CD14-positive monocyte (primary cell): ENCODE data around the gene NSMF. TPM values are rescaled to one million over a fixed set of nuclear protein-coding genes. Genes with fewer than 3 reads are reported as not detected.
A peak's percentile ranks its signal among the peaks of the same experiment; 100 is the strongest.

Experiments used
- DNase-seq, 3 donors: peaks; one replicate each; pipeline ENCODE4 v3.0.0-alpha.2; 2011 to 2022
- H2AFZ ChIP-seq: 2 replicates; pipeline ENCODE4 v1.6.0; 2012; ENCODE audit warnings: mild to moderate bottlenecking, low read depth, low read length, inconsistent platforms; ENCODE audit not compliant: insufficient read depth, poor library complexity, severe bottlenecking
- H3K27ac ChIP-seq, 2 donors: 1 replicate in 1 of 2; 2 replicates in 1 of 2; pipeline ENCODE4 v1.5.1; 2012 to 2013; ENCODE audit warnings: low read length in 2 of 2, control low read depth in 1 of 2, inconsistent platforms in 1 of 2, low read depth in 1 of 2, mild to moderate bottlenecking in 1 of 2
- H3K27me3 ChIP-seq, 2 donors: one replicate each; pipeline versions ENCODE4 v1.6.0 to v1.6.1; 2011 to 2013; ENCODE audit warnings: low read length in 2 of 2; ENCODE audit not compliant: control insufficient read depth in 2 of 2, insufficient read depth in 2 of 2
- H3K36me3 ChIP-seq, 2 donors: replicated peaks in 1 of 2; 1 replicate in 1 of 2; 2 replicates in 1 of 2; pipeline versions ENCODE4 v1.5.1 to v1.6.1; 2012 to 2013; ENCODE audit warnings: low read length in 2 of 2, control low read depth in 1 of 2, inconsistent platforms in 1 of 2, mild to moderate bottlenecking in 1 of 2; ENCODE audit not compliant: insufficient read depth in 2 of 2, control insufficient read depth in 1 of 2
- H3K4me1 ChIP-seq, 2 donors: 1 replicate in 1 of 2; 2 replicates in 1 of 2; pipeline versions ENCODE4 v1.5.1 to v1.6.1; 2012 to 2013; ENCODE audit warnings: low read length in 2 of 2, control low read depth in 1 of 2, inconsistent platforms in 1 of 2, mild to moderate bottlenecking in 1 of 2, moderate library complexity in 1 of 2; ENCODE audit not compliant: insufficient read depth in 2 of 2, control insufficient read depth in 1 of 2
- H3K4me2 ChIP-seq: replicated peaks from 2 replicates; pipeline ENCODE3; 2012; ENCODE audit warnings: low read length, moderate library complexity, mild to moderate bottlenecking; ENCODE audit not compliant: poor library complexity, severe bottlenecking; ENCODE audit errors: extremely low read depth
- H3K4me3 ChIP-seq, 3 experiments: fragments of 200-600 bp in 1 of 3; sonication (generic) in 1 of 3; replicated peaks in 1 of 3; 1 replicate in 2 of 3; 2 replicates in 1 of 3; pipeline ENCODE4 v1.5.1; 2011 to 2013; ENCODE audit warnings: low read length in 3 of 3, mild to moderate bottlenecking in 3 of 3, control low read depth in 2 of 3, low read depth in 2 of 3, inconsistent platforms in 1 of 3, moderate library complexity in 1 of 3
- H3K79me2 ChIP-seq: 2 replicates; pipeline ENCODE4 v1.6.0; 2012; ENCODE audit warnings: mild to moderate bottlenecking, control low read depth, inconsistent platforms, low read length, moderate library complexity; ENCODE audit not compliant: insufficient read depth
- H3K9ac ChIP-seq: 2 replicates; pipeline ENCODE4 v1.6.0; 2017; ENCODE audit warnings: low read length, mild to moderate bottlenecking; ENCODE audit not compliant: insufficient read depth, poor library complexity, severe bottlenecking
- H3K9me3 ChIP-seq, 2 donors: replicated peaks in 1 of 2; 1 replicate in 1 of 2; 2 replicates in 1 of 2; pipeline versions ENCODE4 v1.5.1 to v1.6.1; 2012 to 2013; ENCODE audit warnings: low read length in 2 of 2, control low read depth in 1 of 2; ENCODE audit not compliant: control insufficient read depth in 1 of 2, insufficient read depth in 1 of 2
- H4K20me1 ChIP-seq: 2 replicates; pipeline ENCODE4 v1.6.0; 2012; ENCODE audit warnings: mild to moderate bottlenecking, low read length, control low read depth, moderate library complexity; ENCODE audit not compliant: insufficient read depth
- H3K27ac Mint-ChIP-seq, 7 donors: one replicate each; pipeline ENCODE4 v1.8.0; 2020; ENCODE audit warnings: mild to moderate bottlenecking in 7 of 7, mixed read lengths in 7 of 7, moderate library complexity in 6 of 7, inconsistent platforms in 2 of 7
- H3K27me3 Mint-ChIP-seq, 3 donors: one replicate each; pipeline ENCODE4 v1.8.0; 2021 to 2022; ENCODE audit warnings: low read depth in 3 of 3, mild to moderate bottlenecking in 3 of 3, mixed read lengths in 3 of 3, moderate library complexity in 3 of 3, inconsistent platforms in 1 of 3
- H3K36me3 Mint-ChIP-seq, 2 donors: one replicate each; pipeline ENCODE4 v1.8.0; 2020; ENCODE audit warnings: mixed read lengths in 2 of 2, inconsistent platforms in 1 of 2, mild to moderate bottlenecking in 1 of 2
- H3K4me1 Mint-ChIP-seq: one replicate; pipeline ENCODE4 v1.8.0; 2020; ENCODE audit warnings: mild to moderate bottlenecking, mixed read lengths
- H3K4me3 Mint-ChIP-seq, 2 donors: one replicate each; pipeline ENCODE4 v1.8.0; 2020; ENCODE audit warnings: mild to moderate bottlenecking in 2 of 2, mixed read lengths in 2 of 2, moderate library complexity in 1 of 2
- H3K9me3 Mint-ChIP-seq, 7 donors: one replicate each; pipeline ENCODE4 v1.8.0; 2020 to 2022; ENCODE audit warnings: mixed read lengths in 7 of 7, mild to moderate bottlenecking in 6 of 7, moderate library complexity in 6 of 7, inconsistent platforms in 2 of 7
- WGBS: methylation state at CpG from one replicate; pipeline ENCODE4 v1.1.5; 2013; ENCODE audit warnings: missing lambda C conversion rate; ENCODE audit not compliant: insufficient coverage; 5-methylcytosine and 5-hydroxymethylcytosine counted together
- intact Hi-C, 2 donors: fragments of 100-400 bp; cut with micrococcal nuclease; formaldehyde crosslinking; loops; one replicate each; pipeline versions ENCODE4 v1.15.0 to v1.15.1; 2023
- polyA plus RNA-seq, 3 donors: library from polyadenylated mRNA; depleted of rRNA in 1 of 3; unstranded in 2 of 3; stranded (reverse) in 1 of 3; fragments of 300-500 nt in 2 of 3; fragments of >200 nt in 1 of 3; fragmentation: Illumina TruSeq in 2 of 3; gene quantifications; 1 replicate in 2 of 3; 2 replicates in 1 of 3; pipeline ENCODE4 v1.2.3, GENCODE V29; 2012 to 2021
- TF ChIP-seq, protein P1 (sequence below): fragments of 200-600 bp; IDR thresholded peaks from one replicate; pipeline ENCODE4 v1.8.0; 2022; ENCODE audit warnings: antibody characterized with exemption, mild to moderate bottlenecking

Gene NSMF
- polyA plus RNA-seq, 3 donors: 4.6 to 68.4 (median 5.3) TPM

DNA sequence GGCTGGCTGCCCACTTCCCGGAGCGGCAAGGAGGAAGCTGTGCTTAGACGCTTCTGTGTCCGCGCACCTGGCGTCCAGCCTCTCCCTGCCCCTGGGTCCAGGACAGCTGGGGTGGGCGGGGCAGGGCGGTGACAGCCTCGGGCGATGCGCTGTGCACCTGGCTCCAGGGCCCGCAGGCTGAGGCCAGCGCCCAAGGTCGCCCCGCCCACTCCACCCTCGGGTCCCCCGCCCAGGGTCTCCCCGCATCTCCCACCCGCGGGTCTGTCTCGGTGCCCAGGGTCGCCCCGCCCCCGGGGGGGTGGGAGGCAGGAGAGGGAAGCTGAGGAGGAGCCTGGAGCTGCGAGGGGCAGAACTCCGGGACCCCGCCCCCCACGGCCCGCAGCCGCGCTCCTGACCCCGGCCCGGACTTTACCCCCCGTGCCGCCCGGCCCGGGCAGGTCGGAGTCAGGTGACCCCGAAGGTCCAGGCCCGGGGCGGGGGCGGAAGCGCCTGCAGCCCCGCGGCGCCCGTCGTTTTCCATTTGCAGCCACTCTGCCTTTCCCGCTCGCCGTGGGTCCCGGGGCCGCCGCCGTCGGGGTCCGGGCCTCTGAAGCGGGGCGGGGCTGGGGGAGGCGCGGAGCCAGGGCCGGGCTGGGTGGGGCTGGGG, 17.7 kb downstream of the NSMF start, which contains the start of gene ENTPD8:
TSS of gene ENTPD8 (minus strand) at position 69 of the 646 bp plus-strand sequence. CDS start 3,072 bp downstream, outside the sequence.
- no peak within 1 kb of the TSS for H2AFZ ChIP-seq
- Mint-ChIP-seq H3K9me3 (peaks cover 0 to 6% (median 3%) of the 10 kb centered on the region in 7 donors), H3K4me1 (peaks cover 23% of the 10 kb centered on the region), H3K27ac (no peak within 1 kb of the TSS), H3K36me3 (peaks cover 0 to 2% of the 10 kb centered on the region in 2 donors), H3K4me3 (peak within 1 kb of the TSS in 1 of 2 donors; percentile 84), H3K27me3 (peaks cover 11 to 29% (median 19%) of the 10 kb centered on the region in 3 donors)
- peaks cover 5 to 11% of the 10 kb centered on the region in 2 donors for H3K27me3 ChIP-seq
- peak within 1 kb of the TSS; percentile 69 for H3K4me2 ChIP-seq
- intact Hi-C loops: loop anchor here in 1 of 2 donors (10.0 kb wide), 1 partner anchor 147 kb away; no protein-coding TSS in a partner anchor
- TF ChIP-seq, protein P1, sequence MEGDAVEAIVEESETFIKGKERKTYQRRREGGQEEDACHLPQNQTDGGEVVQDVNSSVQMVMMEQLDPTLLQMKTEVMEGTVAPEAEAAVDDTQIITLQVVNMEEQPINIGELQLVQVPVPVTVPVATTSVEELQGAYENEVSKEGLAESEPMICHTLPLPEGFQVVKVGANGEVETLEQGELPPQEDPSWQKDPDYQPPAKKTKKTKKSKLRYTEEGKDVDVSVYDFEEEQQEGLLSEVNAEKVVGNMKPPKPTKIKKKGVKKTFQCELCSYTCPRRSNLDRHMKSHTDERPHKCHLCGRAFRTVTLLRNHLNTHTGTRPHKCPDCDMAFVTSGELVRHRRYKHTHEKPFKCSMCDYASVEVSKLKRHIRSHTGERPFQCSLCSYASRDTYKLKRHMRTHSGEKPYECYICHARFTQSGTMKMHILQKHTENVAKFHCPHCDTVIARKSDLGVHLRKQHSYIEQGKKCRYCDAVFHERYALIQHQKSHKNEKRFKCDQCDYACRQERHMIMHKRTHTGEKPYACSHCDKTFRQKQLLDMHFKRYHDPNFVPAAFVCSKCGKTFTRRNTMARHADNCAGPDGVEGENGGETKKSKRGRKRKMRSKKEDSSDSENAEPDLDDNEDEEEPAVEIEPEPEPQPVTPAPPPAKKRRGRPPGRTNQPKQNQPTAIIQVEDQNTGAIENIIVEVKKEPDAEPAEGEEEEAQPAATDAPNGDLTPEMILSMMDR: no peak
- H3K9ac ChIP-seq: no peak within 1 kb of the TSS
- no peaks in the 10 kb centered on the region for H4K20me1 ChIP-seq
- DNase-seq: no peak
- H3K36me3 ChIP-seq: no peaks in the 10 kb centered on the region
- H3K4me1 ChIP-seq: peaks cover 20 to 24% of the 10 kb centered on the region in 2 donors
- H3K9me3 ChIP-seq: peaks cover 0 to 5% of the 10 kb centered on the region in 2 donors
- H3K79me2 ChIP-seq: no peaks in the 10 kb centered on the region
- WGBS: under 1% methylated on average over 28 of the region's 62 CpGs
- H3K27ac ChIP-seq: no peak within 1 kb of the TSS
- peak within 1 kb of the TSS in 1 of 3 experiments; percentile 60 for H3K4me3 ChIP-seq

DNA sequence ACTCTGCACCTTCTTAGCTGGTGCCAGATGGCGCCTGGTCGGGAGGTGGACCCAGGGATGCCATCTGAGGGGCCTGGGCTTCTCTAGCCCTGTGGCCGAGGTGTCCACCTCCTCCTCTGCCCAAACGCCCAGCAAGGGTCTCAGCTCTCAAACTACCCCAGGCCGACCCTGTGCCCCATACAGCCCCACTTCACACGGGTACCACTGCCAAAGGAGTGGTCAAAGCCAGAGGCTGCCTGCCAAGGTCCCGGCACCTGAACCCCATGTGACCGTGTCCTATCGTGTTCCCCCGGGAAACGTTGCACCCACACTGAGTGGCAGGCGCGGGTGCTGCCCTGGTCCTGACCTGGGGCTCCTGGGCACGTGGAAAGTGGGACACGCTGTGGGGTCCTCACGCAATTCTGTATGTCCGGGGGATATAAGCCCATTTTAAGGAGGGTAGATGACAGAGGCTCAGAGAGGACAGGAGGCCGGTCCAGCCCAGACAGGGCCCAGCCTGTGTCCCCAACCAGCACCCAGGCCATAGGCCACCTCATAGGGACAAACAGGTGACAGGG, 19.9 kb downstream of the NSMF start:
- WGBS: 84% methylated on average over 15 of the region's 18 CpGs
- no peak overlapping the region for H2AFZ ChIP-seq
- H3K4me3 ChIP-seq: no peak overlapping the region
- peaks cover 5 to 11% of the 10 kb centered on the region in 2 donors for H3K27me3 ChIP-seq
- H3K27ac Mint-ChIP-seq: no peak overlapping the region
- no peaks in the 10 kb centered on the region for H3K36me3 ChIP-seq
- no peak for DNase-seq
- no peaks in the 10 kb centered on the region for H3K79me2 ChIP-seq
- peaks cover 4 to 5% of the 10 kb centered on the region in 2 donors for H3K4me1 ChIP-seq
- peaks cover 2% of the 10 kb centered on the region for H3K4me1 Mint-ChIP-seq
- no peak overlapping the region for H3K9ac ChIP-seq
- peaks cover 11 to 35% (median 19%) of the 10 kb centered on the region in 3 donors for H3K27me3 Mint-ChIP-seq
- H3K9me3 ChIP-seq: peaks cover 0 to 5% of the 10 kb centered on the region in 2 donors
- TF ChIP-seq, protein P1: no peak
- no peak overlapping the region for H3K27ac ChIP-seq
- intact Hi-C loops: no loop called here
- H4K20me1 ChIP-seq: no peaks in the 10 kb centered on the region
- H3K36me3 Mint-ChIP-seq: peaks cover 0 to 2% of the 10 kb centered on the region in 2 donors
- no peak overlapping the region for H3K4me3 Mint-ChIP-seq
- peaks cover 0 to 6% (median 3%) of the 10 kb centered on the region in 7 donors for H3K9me3 Mint-ChIP-seq
- H3K4me2 ChIP-seq: no peak overlapping the region
